Hepatocyte (in vitro differentiated cells): ENCODE results near the gene TBX5.
A peak's percentile ranks its signal among the peaks of the same experiment; 100 is the strongest.

Source experiments
- EZH2 ChIP-seq: fragments of 200-600 bp; sonication (generic); IDR thresholded peaks from 2 replicates; pipeline ENCODE4 v1.6.1; 2016; ENCODE audit warnings: antibody characterized with exemption, mild to moderate bottlenecking, borderline replicate concordance
- TF ChIP-seq, protein P1 (sequence below): fragments of 200-600 bp; sonication (generic); IDR thresholded peaks from 2 replicates; pipeline ENCODE4 v1.5.1; 2016; ENCODE audit warnings: antibody characterized with exemption, mild to moderate bottlenecking; ENCODE audit not compliant: poor library complexity

DNA sequence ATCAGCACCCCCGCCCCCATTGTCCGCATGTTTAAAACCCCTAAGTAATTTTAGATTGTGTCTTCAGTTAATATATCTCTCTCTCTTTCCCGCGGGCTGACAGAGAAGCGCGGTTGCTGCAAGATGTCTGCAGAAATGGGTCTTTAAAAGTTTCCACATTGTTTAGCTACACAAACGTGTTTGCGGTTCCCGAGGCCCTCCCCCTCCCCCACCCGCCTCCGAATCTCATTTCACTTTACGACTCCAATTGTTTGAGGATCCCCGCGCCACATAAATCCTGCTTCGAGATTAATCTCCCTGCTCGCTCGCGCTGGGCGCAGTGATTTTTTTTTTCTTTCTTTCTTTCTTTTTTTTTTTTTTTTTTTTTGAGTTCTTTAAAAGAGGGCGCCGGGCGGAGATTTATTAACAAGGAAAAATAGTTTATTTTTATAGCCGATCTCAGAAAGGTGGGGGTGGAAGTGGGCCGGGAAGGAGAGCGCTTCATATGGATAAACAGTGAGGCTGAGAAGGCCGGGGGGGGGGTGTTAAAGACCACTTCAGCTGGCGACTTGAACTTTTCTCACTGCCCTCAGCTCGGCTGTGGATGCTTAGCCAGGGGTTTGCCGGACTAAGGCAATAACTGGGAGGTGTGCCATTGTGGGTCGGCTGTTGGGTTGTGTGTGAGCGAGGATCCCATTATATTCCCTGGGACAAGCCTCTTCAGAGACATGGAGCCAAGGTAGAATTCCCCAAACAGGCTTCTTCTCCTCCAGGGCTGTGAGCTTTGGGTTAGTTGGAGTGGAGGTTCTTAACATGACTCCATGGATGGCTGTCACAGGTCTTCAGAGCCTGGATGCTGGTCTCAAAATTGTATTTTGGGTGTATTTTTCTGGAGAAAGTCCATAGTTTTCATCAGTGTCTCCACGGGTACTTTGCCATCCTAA, 39.7 kb upstream of the TBX5 start:
- TF ChIP-seq, protein P1, sequence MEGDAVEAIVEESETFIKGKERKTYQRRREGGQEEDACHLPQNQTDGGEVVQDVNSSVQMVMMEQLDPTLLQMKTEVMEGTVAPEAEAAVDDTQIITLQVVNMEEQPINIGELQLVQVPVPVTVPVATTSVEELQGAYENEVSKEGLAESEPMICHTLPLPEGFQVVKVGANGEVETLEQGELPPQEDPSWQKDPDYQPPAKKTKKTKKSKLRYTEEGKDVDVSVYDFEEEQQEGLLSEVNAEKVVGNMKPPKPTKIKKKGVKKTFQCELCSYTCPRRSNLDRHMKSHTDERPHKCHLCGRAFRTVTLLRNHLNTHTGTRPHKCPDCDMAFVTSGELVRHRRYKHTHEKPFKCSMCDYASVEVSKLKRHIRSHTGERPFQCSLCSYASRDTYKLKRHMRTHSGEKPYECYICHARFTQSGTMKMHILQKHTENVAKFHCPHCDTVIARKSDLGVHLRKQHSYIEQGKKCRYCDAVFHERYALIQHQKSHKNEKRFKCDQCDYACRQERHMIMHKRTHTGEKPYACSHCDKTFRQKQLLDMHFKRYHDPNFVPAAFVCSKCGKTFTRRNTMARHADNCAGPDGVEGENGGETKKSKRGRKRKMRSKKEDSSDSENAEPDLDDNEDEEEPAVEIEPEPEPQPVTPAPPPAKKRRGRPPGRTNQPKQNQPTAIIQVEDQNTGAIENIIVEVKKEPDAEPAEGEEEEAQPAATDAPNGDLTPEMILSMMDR = no peak
- TF ChIP-seq EZH2 = peak; percentile 43
